Right atrium auricular region (tissue), 2 donors: ENCODE results near the gene ACSF2. TPM values are rescaled to one million over a fixed set of nuclear protein-coding genes. Genes with fewer than 3 reads are reported as not detected.

Experiments used
- DNase-seq: peaks from one replicate; pipeline ENCODE4 v3.0.0-alpha.2; 2019; ENCODE audit warnings: low spot score
- H3K27ac ChIP-seq, 2 donors: fragments of 200-600 bp; sonication (generic); 1 replicate in 1 of 2; 2 replicates in 1 of 2; pipeline ENCODE4 v1.5.1; 2016 to 2019
- H3K27me3 ChIP-seq, 2 donors: fragments of 200-600 bp; sonication (generic); one replicate each; pipeline versions ENCODE4 v1.5.1 to v1.6.0; 2017 to 2019
- H3K36me3 ChIP-seq: fragments of 200-600 bp; sonication (generic); one replicate; pipeline ENCODE4 v1.5.1; 2016
- H3K4me1 ChIP-seq, 2 donors: fragments of 200-600 bp; sonication (generic); one replicate each; pipeline versions ENCODE4 v1.5.1 to v1.6.0; 2017 to 2019
- H3K4me3 ChIP-seq, 2 donors: fragments of 200-600 bp; sonication (generic); 1 replicate in 1 of 2; 2 replicates in 1 of 2; pipeline ENCODE4 v1.5.1; 2017 to 2019; ENCODE audit warnings: mild to moderate bottlenecking in 1 of 2, moderate library complexity in 1 of 2
- H3K9me3 ChIP-seq, 2 donors: fragments of 200-600 bp; sonication (generic); one replicate each; pipeline ENCODE4 v1.5.1; 2019
- total RNA-seq, 2 donors: library from RNA; depleted of rRNA; stranded (reverse); fragments of >200 nt; gene quantifications; one replicate each; pipeline ENCODE4 v1.1.0, GENCODE V29; 2016
- TF ChIP-seq, protein P1 (sequence below), 2 donors: fragments of 200-600 bp; sonication (generic); IDR thresholded peaks; one replicate each; pipeline ENCODE4 v1.5.1; 2019; ENCODE audit warnings: antibody characterized with exemption in 2 of 2

ACSF2 gene
- total RNA-seq, 2 donors from 2014 or later: 22.2 to 42.6 TPM

GRCh38 chr17:50381920-50382319 is 44.1 kb upstream of the ACSF2 start:
- no peaks in the 10 kb centered on the region for H3K27me3 ChIP-seq
- no peaks in the 10 kb centered on the region for H3K9me3 ChIP-seq
- TF ChIP-seq, protein P1, sequence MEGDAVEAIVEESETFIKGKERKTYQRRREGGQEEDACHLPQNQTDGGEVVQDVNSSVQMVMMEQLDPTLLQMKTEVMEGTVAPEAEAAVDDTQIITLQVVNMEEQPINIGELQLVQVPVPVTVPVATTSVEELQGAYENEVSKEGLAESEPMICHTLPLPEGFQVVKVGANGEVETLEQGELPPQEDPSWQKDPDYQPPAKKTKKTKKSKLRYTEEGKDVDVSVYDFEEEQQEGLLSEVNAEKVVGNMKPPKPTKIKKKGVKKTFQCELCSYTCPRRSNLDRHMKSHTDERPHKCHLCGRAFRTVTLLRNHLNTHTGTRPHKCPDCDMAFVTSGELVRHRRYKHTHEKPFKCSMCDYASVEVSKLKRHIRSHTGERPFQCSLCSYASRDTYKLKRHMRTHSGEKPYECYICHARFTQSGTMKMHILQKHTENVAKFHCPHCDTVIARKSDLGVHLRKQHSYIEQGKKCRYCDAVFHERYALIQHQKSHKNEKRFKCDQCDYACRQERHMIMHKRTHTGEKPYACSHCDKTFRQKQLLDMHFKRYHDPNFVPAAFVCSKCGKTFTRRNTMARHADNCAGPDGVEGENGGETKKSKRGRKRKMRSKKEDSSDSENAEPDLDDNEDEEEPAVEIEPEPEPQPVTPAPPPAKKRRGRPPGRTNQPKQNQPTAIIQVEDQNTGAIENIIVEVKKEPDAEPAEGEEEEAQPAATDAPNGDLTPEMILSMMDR (IDR thresholded peaks at IDR 0.05): no peak
- H3K27ac ChIP-seq: no peak overlapping the region
- peaks cover 52% of the 10 kb centered on the region for H3K36me3 ChIP-seq
- peaks cover 0 to 4% of the 10 kb centered on the region in 2 donors for H3K4me1 ChIP-seq
- H3K4me3 ChIP-seq: no peak overlapping the region
- no peak for DNase-seq

GRCh38 chr17:50382931-50383330 is 43.1 kb upstream of the ACSF2 start:
- peaks cover 0 to 4% of the 10 kb centered on the region in 2 donors for H3K4me1 ChIP-seq
- H3K27ac ChIP-seq: no peak overlapping the region
- peaks cover 62% of the 10 kb centered on the region for H3K36me3 ChIP-seq
- TF ChIP-seq, protein P1 (IDR thresholded peaks at IDR 0.05): no peak
- H3K9me3 ChIP-seq: no peaks in the 10 kb centered on the region
- DNase-seq: no peak
- no peak overlapping the region for H3K4me3 ChIP-seq
- H3K27me3 ChIP-seq: no peaks in the 10 kb centered on the region

DNA sequence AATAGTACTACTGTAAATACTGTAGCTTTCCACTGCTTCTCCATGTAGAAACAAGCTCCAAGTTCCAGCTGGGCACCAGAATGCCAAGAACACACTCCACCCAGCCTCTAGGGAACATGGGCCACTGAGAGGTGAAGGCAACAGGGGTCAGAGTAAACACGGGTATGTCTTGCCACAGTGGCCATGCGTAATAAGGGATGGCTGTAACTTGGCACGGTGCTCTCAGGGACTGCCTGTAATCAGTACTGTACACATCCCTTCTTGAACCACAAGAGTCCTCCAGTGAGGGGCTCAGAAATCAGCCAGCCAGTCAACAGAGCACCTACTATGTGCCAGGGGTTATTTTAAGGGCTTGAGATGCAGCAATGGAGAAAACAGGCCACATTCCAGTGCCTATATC is 39.5 kb upstream of the ACSF2 start:
- no peak overlapping the region for H3K4me3 ChIP-seq

GRCh38 chr17:50388728-50389127 is 37.3 kb upstream of the ACSF2 start:
- TF ChIP-seq, protein P1 (IDR thresholded peaks at IDR 0.05): no peak

More for the DNA sequence above, 39.5 kb upstream of the ACSF2 start:
- no peaks in the 10 kb centered on the region for H3K27me3 ChIP-seq
- peaks cover 0 to 4% of the 10 kb centered on the region in 2 donors for H3K4me1 ChIP-seq
- no peak for DNase-seq
- TF ChIP-seq, protein P1 (IDR thresholded peaks at IDR 0.05): no peak
- H3K36me3 ChIP-seq: peaks cover 98% of the 10 kb centered on the region
- H3K27ac ChIP-seq: no peak overlapping the region
- no peaks in the 10 kb centered on the region for H3K9me3 ChIP-seq

DNA sequence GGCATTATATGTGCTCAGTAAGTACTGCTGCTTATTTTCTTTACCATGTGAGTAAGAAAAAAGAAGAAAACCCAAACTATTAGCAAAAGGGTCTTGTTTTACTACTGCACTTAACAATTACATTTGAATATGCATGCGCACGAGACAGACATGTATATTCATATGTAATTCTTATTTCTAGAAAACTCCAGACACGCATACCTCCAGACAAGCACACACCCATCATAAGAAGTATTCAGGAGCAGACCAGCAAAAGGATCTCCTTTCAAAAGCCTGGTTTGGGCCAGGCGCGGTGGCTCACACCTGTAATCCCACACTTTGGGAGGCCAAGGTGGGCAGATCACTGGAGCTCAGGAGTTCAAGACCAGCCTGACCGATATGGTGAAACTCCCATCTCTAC is 36.5 kb upstream of the ACSF2 start:
- H3K27me3 ChIP-seq: no peaks in the 10 kb centered on the region
- H3K27ac ChIP-seq: no peak overlapping the region
- H3K4me1 ChIP-seq: no peaks in the 10 kb centered on the region
- H3K36me3 ChIP-seq: peaks cover 100% of the 10 kb centered on the region
- H3K4me3 ChIP-seq: no peak overlapping the region
- TF ChIP-seq, protein P1 (IDR thresholded peaks at IDR 0.05): no peak
- no peaks in the 10 kb centered on the region for H3K9me3 ChIP-seq
- DNase-seq: no peak

More at GRCh38 chr17:50388728-50389127, 37.3 kb upstream of the ACSF2 start:
- Histone ChIP-seq H3K36me3 (peaks cover 100% of the 10 kb centered on the region), H3K27me3 (no peaks in the 10 kb centered on the region), H3K4me3 (no peak overlapping the region), H3K27ac (no peak overlapping the region), H3K4me1 (no peaks in the 10 kb centered on the region), H3K9me3 (no peaks in the 10 kb centered on the region)
- DNase-seq: no peak

- no peaks in the 10 kb centered on the region for H3K9me3 ChIP-seq
- peaks cover 0 to 25% of the 10 kb centered on the region in 2 donors for H3K4me1 ChIP-seq
- no peaks in the 10 kb centered on the region for H3K27me3 ChIP-seq
- TF ChIP-seq, protein P1 (IDR thresholded peaks at IDR 0.05): no peak
- H3K27ac ChIP-seq: no peak overlapping the region
- H3K4me3 ChIP-seq: no peak overlapping the region
- peaks cover 73% of the 10 kb centered on the region for H3K36me3 ChIP-seq
- DNase-seq: no peak
Observed at GRCh38 chr17:50392621-50393020, 33.4 kb upstream of the ACSF2 start.
